Activated T-cell treated with anti-CD3 and anti-CD28 coated beads, Interleukin-2, amount 50 U/mL, for 24 hours (primary cell): ENCODE results near the gene INCA1.

Experiments used
- DNase-seq: peaks from one replicate; pipeline ENCODE4 v3.0.0-alpha.2; 2020
- H3K27ac Mint-ChIP-seq: 2 replicates; pipeline ENCODE4 v1.8.0; 2020; ENCODE audit warnings: mild to moderate bottlenecking, mixed read lengths
- H3K27me3 Mint-ChIP-seq: 2 replicates; pipeline ENCODE4 v1.8.0; 2020; ENCODE audit warnings: mixed read lengths
- H3K36me3 Mint-ChIP-seq: 2 replicates; pipeline ENCODE4 v1.8.0; 2020; ENCODE audit warnings: low read depth, mixed read lengths
- H3K4me1 Mint-ChIP-seq: 2 replicates; pipeline ENCODE4 v1.8.0; 2020; ENCODE audit warnings: low read depth, mixed read lengths
- H3K4me3 Mint-ChIP-seq: 2 replicates; pipeline ENCODE4 v1.8.0; 2020; ENCODE audit warnings: mild to moderate bottlenecking, moderate library complexity, mixed read lengths
- H3K9me3 Mint-ChIP-seq: 2 replicates; pipeline ENCODE4 v1.8.0; 2020; ENCODE audit warnings: mixed read lengths

INCA1 gene

GRCh38 chr17:4944163-4944553 lies 53.2 kb downstream of the INCA1 start:
- peak overlapping the region; percentile 98 for H3K27ac Mint-ChIP-seq
- H3K4me3 Mint-ChIP-seq: peak overlapping the region; percentile 94
- no peak for DNase-seq
- H3K36me3 Mint-ChIP-seq: peaks cover 90% of the 10 kb centered on the region
- no peaks in the 10 kb centered on the region for H3K9me3 Mint-ChIP-seq
- peaks cover 54% of the 10 kb centered on the region for H3K4me1 Mint-ChIP-seq
- H3K27me3 Mint-ChIP-seq: no peaks in the 10 kb centered on the region

- no peak for DNase-seq
- H3K27me3 Mint-ChIP-seq: no peaks in the 10 kb centered on the region
- H3K4me1 Mint-ChIP-seq: peaks cover 65% of the 10 kb centered on the region
- peak overlapping the region; percentile 94 for H3K4me3 Mint-ChIP-seq
- peaks cover 94% of the 10 kb centered on the region for H3K36me3 Mint-ChIP-seq
- no peaks in the 10 kb centered on the region for H3K9me3 Mint-ChIP-seq
- peak overlapping the region; percentile 98 for H3K27ac Mint-ChIP-seq
These were observed 54.4 kb downstream of the INCA1 start for GRCh38 chr17:4942760-4943508.

GRCh38 chr17:4941319-4941610 lies 56.1 kb downstream of the INCA1 start:
- no peak for DNase-seq
- Mint-ChIP-seq H3K4me1 (peaks cover 66% of the 10 kb centered on the region), H3K27ac (peak overlapping the region; percentile 98), H3K9me3 (no peaks in the 10 kb centered on the region), H3K36me3 (peaks cover 96% of the 10 kb centered on the region), H3K4me3 (peak overlapping the region; percentile 94), H3K27me3 (no peaks in the 10 kb centered on the region)

- Mint-ChIP-seq H3K4me1 (peaks cover 66% of the 10 kb centered on the region), H3K27ac (peak overlapping the region; percentile 98), H3K27me3 (no peaks in the 10 kb centered on the region), H3K36me3 (peaks cover 96% of the 10 kb centered on the region), H3K4me3 (peak overlapping the region; percentile 94), H3K9me3 (no peaks in the 10 kb centered on the region)
- DNase-seq: peak; percentile 71
These were observed 56.6 kb downstream of the INCA1 start for GRCh38 chr17:4940555-4941318.

- peak; percentile 97 for DNase-seq
- Mint-ChIP-seq H3K4me1 (peaks cover 60% of the 10 kb centered on the region), H3K27me3 (no peaks in the 10 kb centered on the region), H3K27ac (peak within 1 kb of the TSS; percentile 98), H3K36me3 (peaks cover 94% of the 10 kb centered on the region), H3K4me3 (peak within 1 kb of the TSS; percentile 94), H3K9me3 (no peaks in the 10 kb centered on the region)
These were observed 57.3 kb downstream of the INCA1 start, which contains the start of the genes RNF167 and SLC25A11 for GRCh38 chr17:4939796-4940554. Gene RNF167, plus strand, starts transcription at chr17:4940268. Its CDS starts 642 bp downstream, at chr17:4940910. Gene SLC25A11, minus strand, starts transcription at chr17:4940046. Its CDS starts 136 bp downstream, at chr17:4939910.

GRCh38 chr17:4939546-4939795 lies 57.9 kb downstream of the INCA1 start:
- Mint-ChIP-seq H3K27ac (peak overlapping the region; percentile 98), H3K4me1 (peaks cover 58% of the 10 kb centered on the region), H3K36me3 (peaks cover 90% of the 10 kb centered on the region), H3K4me3 (peak overlapping the region; percentile 94), H3K9me3 (no peaks in the 10 kb centered on the region), H3K27me3 (no peaks in the 10 kb centered on the region)
- DNase-seq: no peak

GRCh38 chr17:4938688-4939545 lies 58.4 kb downstream of the INCA1 start:
- Mint-ChIP-seq H3K4me1 (peaks cover 58% of the 10 kb centered on the region), H3K27ac (peak overlapping the region; percentile 98), H3K9me3 (no peaks in the 10 kb centered on the region), H3K36me3 (peaks cover 87% of the 10 kb centered on the region), H3K4me3 (peak overlapping the region; percentile 94), H3K27me3 (no peaks in the 10 kb centered on the region)
- DNase-seq: no peak
